Measurements from ENCODE around the gene ACBD4. TPM values are rescaled to one million over a fixed set of nuclear protein-coding genes. Genes with fewer than 3 reads are reported as not detected.

Gene ACBD4
- total RNA-seq, 1 donor from 2014 or later, result 6.8 TPM

DNA sequence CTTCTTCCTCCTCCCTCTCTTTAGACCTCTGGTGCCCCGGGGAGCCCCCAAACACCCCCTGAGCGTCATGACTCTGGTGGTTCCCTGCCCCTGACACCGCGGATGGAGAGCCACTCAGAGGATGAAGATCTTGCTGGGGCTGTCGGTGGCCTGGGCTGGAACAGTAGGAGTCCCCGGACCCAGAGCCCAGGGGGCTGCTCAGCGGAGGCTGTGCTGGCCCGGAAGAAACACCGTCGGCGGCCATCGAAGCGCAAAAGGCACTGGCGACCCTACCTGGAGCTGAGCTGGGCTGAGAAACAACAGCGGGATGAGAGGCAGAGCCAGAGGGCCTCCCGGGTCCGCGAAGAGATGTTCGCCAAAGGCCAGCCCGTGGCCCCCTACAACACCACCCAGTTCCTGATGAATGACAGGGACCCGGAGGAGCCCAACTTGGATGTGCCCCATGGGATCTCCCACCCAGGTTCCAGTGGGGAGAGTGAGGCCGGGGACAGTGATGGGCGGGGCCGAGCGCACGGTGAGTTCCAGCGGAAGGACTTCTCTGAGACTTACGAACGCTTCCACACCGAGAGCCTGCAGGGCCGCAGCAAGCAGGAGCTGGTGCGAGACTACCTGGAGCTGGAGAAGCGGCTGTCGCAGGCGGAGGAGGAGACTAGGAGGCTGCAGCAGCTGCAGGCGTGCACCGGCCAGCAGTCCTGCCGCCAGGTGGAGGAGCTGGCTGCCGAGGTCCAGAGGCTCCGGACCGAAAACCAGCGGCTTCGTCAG is 33.7 kb downstream of the ACBD4 start:
- H3F3A ChIP-seq (ENCODE audit: low read depth), result peaks cover 34% of the 10 kb centered on the region
- TF ChIP-seq EZH2phosphoT487 (IDR thresholded peaks at IDR 0.05) (no peak), EZH2 (IDR thresholded peaks at IDR 0.05) (no peak)
- TF ChIP-seq, protein P1, sequence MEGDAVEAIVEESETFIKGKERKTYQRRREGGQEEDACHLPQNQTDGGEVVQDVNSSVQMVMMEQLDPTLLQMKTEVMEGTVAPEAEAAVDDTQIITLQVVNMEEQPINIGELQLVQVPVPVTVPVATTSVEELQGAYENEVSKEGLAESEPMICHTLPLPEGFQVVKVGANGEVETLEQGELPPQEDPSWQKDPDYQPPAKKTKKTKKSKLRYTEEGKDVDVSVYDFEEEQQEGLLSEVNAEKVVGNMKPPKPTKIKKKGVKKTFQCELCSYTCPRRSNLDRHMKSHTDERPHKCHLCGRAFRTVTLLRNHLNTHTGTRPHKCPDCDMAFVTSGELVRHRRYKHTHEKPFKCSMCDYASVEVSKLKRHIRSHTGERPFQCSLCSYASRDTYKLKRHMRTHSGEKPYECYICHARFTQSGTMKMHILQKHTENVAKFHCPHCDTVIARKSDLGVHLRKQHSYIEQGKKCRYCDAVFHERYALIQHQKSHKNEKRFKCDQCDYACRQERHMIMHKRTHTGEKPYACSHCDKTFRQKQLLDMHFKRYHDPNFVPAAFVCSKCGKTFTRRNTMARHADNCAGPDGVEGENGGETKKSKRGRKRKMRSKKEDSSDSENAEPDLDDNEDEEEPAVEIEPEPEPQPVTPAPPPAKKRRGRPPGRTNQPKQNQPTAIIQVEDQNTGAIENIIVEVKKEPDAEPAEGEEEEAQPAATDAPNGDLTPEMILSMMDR (IDR thresholded peaks at IDR 0.05), result no peak
- no peak overlapping the region for H2AFZ ChIP-seq (replicated peaks)
- no peak overlapping the region for H3K27ac ChIP-seq
- no peaks in the 10 kb centered on the region for H3K79me2 ChIP-seq (ENCODE audit: low read depth)
- no peaks in the 10 kb centered on the region for H3K27me3 ChIP-seq
- H3K27ac Mint-ChIP-seq, result no peak overlapping the region
- no peaks in the 10 kb centered on the region for H3K9me3 Mint-ChIP-seq
- H3K27me3 Mint-ChIP-seq (ENCODE audit: insufficient read depth, low read depth), result peaks cover 8% of the 10 kb centered on the region
- no peaks in the 10 kb centered on the region for H4K20me1 ChIP-seq (ENCODE audit: low read depth)
- H3K36me3 ChIP-seq, result no peaks in the 10 kb centered on the region
- DNase-seq (ENCODE audit: low spot score), result no peak
- no peak overlapping the region for H3K4me3 ChIP-seq
- H3K9me3 ChIP-seq (ENCODE audit: low read depth), result no peaks in the 10 kb centered on the region
- no peak overlapping the region for H3K9ac ChIP-seq
- H3K4me2 ChIP-seq, result no peak overlapping the region
- peaks cover 30% of the 10 kb centered on the region for H3K4me1 Mint-ChIP-seq
- H3K4me1 ChIP-seq, result peaks cover 25% of the 10 kb centered on the region
- no peak overlapping the region for H3K4me3 Mint-ChIP-seq
- H3K36me3 Mint-ChIP-seq, result peaks cover 7% of the 10 kb centered on the region

DNA sequence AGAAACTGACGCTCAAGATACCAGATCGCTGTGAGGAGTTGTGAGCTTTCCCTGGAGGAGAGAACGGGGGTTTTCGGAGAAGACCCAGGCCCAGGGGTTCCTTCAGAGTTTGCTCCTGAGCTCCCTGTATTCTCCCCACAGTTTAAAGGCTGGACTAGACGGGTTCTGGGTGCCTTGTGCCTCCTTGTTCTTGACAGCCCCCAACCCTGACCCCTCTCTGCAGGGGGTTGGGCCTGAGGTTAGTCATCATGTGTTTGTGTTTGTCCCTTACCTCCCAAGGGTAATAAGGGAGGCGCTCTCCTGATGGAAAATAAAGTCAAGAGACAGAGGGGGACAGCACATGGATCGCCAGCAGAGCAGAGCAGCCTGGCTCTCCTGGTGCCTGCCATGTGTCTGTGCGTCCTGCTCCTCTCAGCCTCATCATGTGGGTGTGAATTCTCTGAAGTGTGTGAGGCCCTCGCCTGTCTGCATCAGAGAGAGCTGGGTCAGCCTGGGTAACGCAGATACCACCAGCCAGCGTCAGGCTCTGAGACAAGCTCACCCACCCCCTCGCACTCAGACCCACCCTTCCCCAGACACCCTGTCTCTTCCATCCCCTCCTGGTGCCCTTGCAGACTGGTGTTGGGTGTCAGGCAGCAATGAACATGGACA is 34.9 kb downstream of the ACBD4 start:
- H3K79me2 ChIP-seq (ENCODE audit: low read depth), result no peaks in the 10 kb centered on the region
- TF ChIP-seq EZH2phosphoT487 (IDR thresholded peaks at IDR 0.05) (no peak), EZH2 (IDR thresholded peaks at IDR 0.05) (no peak)
- TF ChIP-seq, protein P1 (IDR thresholded peaks at IDR 0.05), result no peak
- H3K9ac ChIP-seq, result no peak overlapping the region
- Mint-ChIP-seq H3K27me3 (ENCODE audit: insufficient read depth, low read depth) (peaks cover 8% of the 10 kb centered on the region), H3K4me1 (peaks cover 30% of the 10 kb centered on the region), H3K27ac (peak overlapping the region; percentile 57), H3K36me3 (peaks cover 6% of the 10 kb centered on the region), H3K9me3 (no peaks in the 10 kb centered on the region), H3K4me3 (no peak overlapping the region)
- peaks cover 34% of the 10 kb centered on the region for H3F3A ChIP-seq (ENCODE audit: low read depth)
- no peaks in the 10 kb centered on the region for H3K36me3 ChIP-seq
- no peak overlapping the region for H3K4me2 ChIP-seq
- H3K27me3 ChIP-seq, result no peaks in the 10 kb centered on the region
- H3K4me1 ChIP-seq, result peaks cover 25% of the 10 kb centered on the region
- peak overlapping the region; percentile 90 for H3K27ac ChIP-seq
- DNase-seq (ENCODE audit: low spot score), result no peak
- H3K9me3 ChIP-seq (ENCODE audit: low read depth), result no peaks in the 10 kb centered on the region
- H2AFZ ChIP-seq (replicated peaks), result no peak overlapping the region
- H4K20me1 ChIP-seq (ENCODE audit: low read depth), result no peaks in the 10 kb centered on the region
- H3K4me3 ChIP-seq, result no peak overlapping the region

DNA sequence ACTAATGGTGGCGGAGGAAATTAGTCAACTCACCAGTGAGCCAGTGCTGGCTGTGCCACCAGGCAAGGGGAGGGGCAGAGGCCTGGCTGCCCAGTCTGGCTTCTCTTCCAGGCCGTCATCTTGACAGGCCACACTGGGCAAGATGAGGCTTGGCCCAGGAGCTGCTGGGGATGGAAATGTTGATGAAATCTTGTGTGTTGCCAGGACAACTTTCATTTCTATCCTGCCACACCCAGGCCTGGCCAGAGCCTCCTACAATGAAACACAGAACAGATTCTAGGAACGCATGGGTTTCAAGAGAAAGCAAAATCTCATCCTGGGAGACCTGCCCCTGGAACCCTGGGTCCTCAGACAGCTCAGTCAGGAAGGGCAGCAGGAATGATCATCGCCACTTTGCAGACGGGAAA is 35.4 kb downstream of the ACBD4 start:
- H3K4me3 ChIP-seq, result no peak overlapping the region
- Mint-ChIP-seq H3K9me3 (no peaks in the 10 kb centered on the region), H3K36me3 (peaks cover 5% of the 10 kb centered on the region), H3K27ac (peak overlapping the region; percentile 57), H3K4me1 (peaks cover 30% of the 10 kb centered on the region), H3K27me3 (ENCODE audit: insufficient read depth, low read depth) (peaks cover 8% of the 10 kb centered on the region), H3K4me3 (no peak overlapping the region)
- no peak overlapping the region for H2AFZ ChIP-seq (replicated peaks)
- no peaks in the 10 kb centered on the region for H3K79me2 ChIP-seq (ENCODE audit: low read depth)
- no peak overlapping the region for H3K4me2 ChIP-seq
- peak overlapping the region; percentile 90 for H3K27ac ChIP-seq
- H3K36me3 ChIP-seq, result no peaks in the 10 kb centered on the region
- no peaks in the 10 kb centered on the region for H3K9me3 ChIP-seq (ENCODE audit: low read depth)
- no peak for TF ChIP-seq EZH2phosphoT487 (IDR thresholded peaks at IDR 0.05)
- TF ChIP-seq, protein P1 (IDR thresholded peaks at IDR 0.05), result no peak
- TF ChIP-seq EZH2 (IDR thresholded peaks at IDR 0.05), result no peak
- no peaks in the 10 kb centered on the region for H4K20me1 ChIP-seq (ENCODE audit: low read depth)
- H3K4me1 ChIP-seq, result peaks cover 25% of the 10 kb centered on the region
- DNase-seq (ENCODE audit: low spot score), result no peak
- H3F3A ChIP-seq (ENCODE audit: low read depth), result peaks cover 34% of the 10 kb centered on the region
- no peaks in the 10 kb centered on the region for H3K27me3 ChIP-seq
- no peak overlapping the region for H3K9ac ChIP-seq
